GM12878 (cell line): Measurements from ENCODE around the gene GCNT4. TPM values are rescaled to one million over a fixed set of nuclear protein-coding genes. Genes with fewer than 3 reads are reported as not detected.
"Not testable (repeated sequence)": the region's sequence is repeated elsewhere in the genome, so short reads cannot be mapped to it uniquely, and the experiment has no call there.

Experiments used
- ATAC-seq: fragments of 200-7000 bp; cut with Tn5 transposase; 3 replicates; pipeline ENCODE4 v1.9.1; 2020; ENCODE audit warnings: mild to moderate bottlenecking, moderate library complexity
- BruUV-seq: library from RNA; stranded (reverse); fragments of 400-500 nt; replicated peaks from 2 replicates; lab custom pipeline; 2021; lab: Mats Ljungman, UMichigan
- CTCF ChIA-PET: fragments of 300-600 bp; sonication (Branson Sonifier 250); formaldehyde crosslinking; extraction: SDS; loops from one replicate; lab custom pipeline; 2021; ENCODE audit warnings: inconsistent platforms; lab: Yijun Ruan, JAX
- POLR2A ChIA-PET: fragments of 350-600 bp; formaldehyde crosslinking; extraction: SDS; loops from one replicate; lab custom pipeline; 2021; ENCODE audit warnings: inconsistent platforms; lab: Charles Lee
- RAD21 ChIA-PET: fragments of 300-600 bp; sonication (Branson Sonifier 250); formaldehyde crosslinking; loops from one replicate; lab custom pipeline; 2023; ENCODE audit warnings: antibody characterized with exemption; ENCODE audit not compliant: unreplicated experiment; lab: Charles Lee
- SMC1A ChIA-PET: fragments of 300-600 bp; sonication (Branson Sonifier 250); formaldehyde crosslinking; loops from one replicate; lab custom pipeline; 2023; ENCODE audit not compliant: unreplicated experiment, uncharacterized antibody; lab: Charles Lee
- DNase-seq: peaks from one replicate; pipeline ENCODE4 v3.0.0-alpha.2; 2011; ENCODE audit warnings: low read depth, low spot score
- FAIRE-seq: peaks from 3 replicates; lab custom pipeline; 2011; peaks lifted over from hg19 to GRCh38; lab: Jason Lieb, UNC
- H2AFZ ChIP-seq: 2 replicates; pipeline ENCODE4 v1.6.0; 2011; ENCODE audit warnings: low read depth, low read length, control low read depth; ENCODE audit not compliant: control insufficient read depth
- H3K27ac ChIP-seq: 2 replicates; pipeline ENCODE4 v1.5.1; 2011; ENCODE audit warnings: control low read depth; ENCODE audit not compliant: control insufficient read depth, insufficient read depth
- H3K27me3 ChIP-seq, 2 experiments: replicated peaks in 1 of 2; 2 replicates each; pipeline versions ENCODE4 v1.6.0 to v1.6.1; 2011; ENCODE audit warnings: low read length in 1 of 2; ENCODE audit not compliant: control insufficient read depth in 2 of 2, insufficient read depth in 2 of 2
- H3K36me3 ChIP-seq, 2 experiments: 2 replicates each; pipeline ENCODE4 v1.5.1; 2011; ENCODE audit warnings: low read length in 1 of 2; ENCODE audit not compliant: control insufficient read depth in 2 of 2, insufficient read depth in 2 of 2
- H3K4me1 ChIP-seq: 2 replicates; pipeline ENCODE4 v1.6.1; 2011; ENCODE audit warnings: mild to moderate bottlenecking, low read length, moderate library complexity, mixed read lengths; ENCODE audit not compliant: control insufficient read depth, insufficient read depth
- H3K4me2 ChIP-seq: 2 replicates; pipeline ENCODE4 v1.6.0; 2011; ENCODE audit warnings: control low read depth; ENCODE audit not compliant: control insufficient read depth, insufficient read depth
- H3K4me3 ChIP-seq: fragments of 200-600 bp; sonication (generic); 2 replicates; pipeline ENCODE4 v1.5.1; 2016
- H3K79me2 ChIP-seq: 2 replicates; pipeline ENCODE4 v1.6.0; 2011; ENCODE audit warnings: low read length; ENCODE audit not compliant: control insufficient read depth, insufficient read depth
- H3K9ac ChIP-seq: 2 replicates; pipeline ENCODE4 v1.8.0; 2011; ENCODE audit warnings: low read length, control low read depth, mixed read lengths; ENCODE audit not compliant: control insufficient read depth, insufficient read depth
- H3K9me3 ChIP-seq: replicated peaks from 3 replicates; pipeline ENCODE4 v1.5.1; 2011; ENCODE audit warnings: mild to moderate bottlenecking, low read length; ENCODE audit not compliant: control insufficient read depth, insufficient read depth
- H4K20me1 ChIP-seq: 2 replicates; pipeline ENCODE4 v1.6.0; 2011; ENCODE audit not compliant: control insufficient read depth, insufficient read depth
- WGBS: methylation state at CpG from one replicate; pipeline ENCODE4 v1.1.6; 2016; ENCODE audit warnings: low lambda C conversion rate; ENCODE audit not compliant: insufficient replicate concordance, insufficient coverage; ENCODE audit errors: missing lambda C conversion rate; 5-methylcytosine and 5-hydroxymethylcytosine counted together
- in situ Hi-C: fragments of 300-500 bp; cut with MboI; formaldehyde crosslinking; loops from 9 replicates; pipeline ENCODE4 v1.14.3; 2018; ENCODE audit warnings: mixed read lengths
- intact Hi-C: fragments of 100-400 bp; cut with micrococcal nuclease; formaldehyde crosslinking; loops from one replicate; pipeline ENCODE4 v1.14.2; 2022; ENCODE audit not compliant: unreplicated experiment
- polyA plus RNA-seq, 11 experiments: library from polyadenylated mRNA; depleted of rRNA in 4 of 11; unstranded in 6 of 11; stranded (reverse) in 5 of 11; fragments of >200 nt; fragmentation: Nextera tagmentation in 4 of 11; fragmentation: Illumina TruSeq in 1 of 11; extraction: Ambion mirVana in 4 of 11; extraction: Trizol in 1 of 11; gene quantifications; 1 replicate in 1 of 11; 2 replicates in 10 of 11; pipeline versions ENCODE4 v1.2.1 to v1.2.3, GENCODE V29; 2011 to 2016; ENCODE audit warnings: inconsistent platforms in 2 of 11, missing spikeins in 2 of 11, low read depth in 1 of 11
- total RNA-seq, 4 experiments: library from RNA; depleted of rRNA in 3 of 4; stranded (reverse); fragments of >200 nt in 3 of 4; fragmentation: Illumina TruSeq in 1 of 4; extraction: Trizol in 1 of 4; gene quantifications; 2 replicates each; pipeline versions ENCODE4 v1.2.1 to v1.2.3, GENCODE V29; 2013 to 2021
- TF ChIP-seq, protein P1 (sequence below): fragments of 450-650 bp; formaldehyde crosslinking; IDR thresholded peaks from 2 replicates; pipeline ENCODE4 v1.4.0; 2020; ENCODE audit warnings: mild to moderate bottlenecking, moderate library complexity
- TF ChIP-seq, protein P2 (sequence below): fragments of 450-650 bp; IDR thresholded peaks from 2 replicates; pipeline ENCODE4 v1.6.1; 2014; ENCODE audit warnings: mild to moderate bottlenecking

The GCNT4 gene
- total and polyA plus RNA-seq, 10 of the 15 experiments (the other 5 are each of a cell fraction or from before 2014, with no cell fraction given), result 0.03 to 0.04 TPM; not detected in 8

DNA sequence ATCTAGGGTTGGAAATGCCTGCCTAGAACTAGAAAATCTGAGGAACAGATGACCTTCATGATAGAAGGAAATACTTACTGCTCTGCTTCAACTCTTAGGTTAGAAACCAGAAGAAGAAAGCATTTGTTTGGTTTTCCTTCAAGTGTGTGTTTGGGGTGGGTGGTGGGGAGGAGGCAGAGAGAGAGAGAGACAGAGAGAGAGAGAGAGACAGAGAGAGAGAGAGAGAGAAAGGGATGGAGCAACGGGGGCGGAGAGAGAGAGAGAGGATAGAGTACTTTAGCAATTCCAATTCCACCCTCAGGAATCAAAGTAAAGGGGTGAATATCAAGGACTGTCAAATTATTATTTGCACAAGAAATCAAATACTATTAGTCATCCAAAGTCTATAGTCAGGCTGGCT lies 29.2 kb upstream of the GCNT4 start:
- 90% methylated on average over 2 of the region's 2 CpGs for WGBS
- Histone ChIP-seq H3K9ac (no peak overlapping the region), H3K36me3 (no peaks in the 10 kb centered on the region), H3K4me3 (no peak overlapping the region), H3K4me1 (no peaks in the 10 kb centered on the region), H3K79me2 (no peaks in the 10 kb centered on the region), H3K27me3 (no peaks in the 10 kb centered on the region), H3K27ac (no peak overlapping the region), H3K9me3 (no peaks in the 10 kb centered on the region), H3K4me2 (no peak overlapping the region), H4K20me1 (no peaks in the 10 kb centered on the region), H2AFZ (no peak overlapping the region)
- ATAC-seq, result no peak
- intact Hi-C loops, result no loop called here
- DNase-seq, result no peak
- in situ Hi-C loops, result no loop called here
- no TSS peak for BruUV-seq
- FAIRE-seq, result no peak
- ChIA-PET POLR2A (no interaction called here), CTCF (no interaction called here), RAD21 (no interaction called here), SMC1A (no interaction called here)
- TF ChIP-seq, protein P1, sequence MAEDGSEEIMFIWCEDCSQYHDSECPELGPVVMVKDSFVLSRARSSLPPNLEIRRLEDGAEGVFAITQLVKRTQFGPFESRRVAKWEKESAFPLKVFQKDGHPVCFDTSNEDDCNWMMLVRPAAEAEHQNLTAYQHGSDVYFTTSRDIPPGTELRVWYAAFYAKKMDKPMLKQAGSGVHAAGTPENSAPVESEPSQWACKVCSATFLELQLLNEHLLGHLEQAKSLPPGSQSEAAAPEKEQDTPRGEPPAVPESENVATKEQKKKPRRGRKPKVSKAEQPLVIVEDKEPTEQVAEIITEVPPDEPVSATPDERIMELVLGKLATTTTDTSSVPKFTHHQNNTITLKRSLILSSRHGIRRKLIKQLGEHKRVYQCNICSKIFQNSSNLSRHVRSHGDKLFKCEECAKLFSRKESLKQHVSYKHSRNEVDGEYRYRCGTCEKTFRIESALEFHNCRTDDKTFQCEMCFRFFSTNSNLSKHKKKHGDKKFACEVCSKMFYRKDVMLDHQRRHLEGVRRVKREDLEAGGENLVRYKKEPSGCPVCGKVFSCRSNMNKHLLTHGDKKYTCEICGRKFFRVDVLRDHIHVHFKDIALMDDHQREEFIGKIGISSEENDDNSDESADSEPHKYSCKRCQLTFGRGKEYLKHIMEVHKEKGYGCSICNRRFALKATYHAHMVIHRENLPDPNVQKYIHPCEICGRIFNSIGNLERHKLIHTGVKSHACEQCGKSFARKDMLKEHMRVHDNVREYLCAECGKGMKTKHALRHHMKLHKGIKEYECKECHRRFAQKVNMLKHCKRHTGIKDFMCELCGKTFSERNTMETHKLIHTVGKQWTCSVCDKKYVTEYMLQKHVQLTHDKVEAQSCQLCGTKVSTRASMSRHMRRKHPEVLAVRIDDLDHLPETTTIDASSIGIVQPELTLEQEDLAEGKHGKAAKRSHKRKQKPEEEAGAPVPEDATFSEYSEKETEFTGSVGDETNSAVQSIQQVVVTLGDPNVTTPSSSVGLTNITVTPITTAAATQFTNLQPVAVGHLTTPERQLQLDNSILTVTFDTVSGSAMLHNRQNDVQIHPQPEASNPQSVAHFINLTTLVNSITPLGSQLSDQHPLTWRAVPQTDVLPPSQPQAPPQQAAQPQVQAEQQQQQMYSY (CRISPR knock-in tag), result no peak
- TF ChIP-seq, protein P2, sequence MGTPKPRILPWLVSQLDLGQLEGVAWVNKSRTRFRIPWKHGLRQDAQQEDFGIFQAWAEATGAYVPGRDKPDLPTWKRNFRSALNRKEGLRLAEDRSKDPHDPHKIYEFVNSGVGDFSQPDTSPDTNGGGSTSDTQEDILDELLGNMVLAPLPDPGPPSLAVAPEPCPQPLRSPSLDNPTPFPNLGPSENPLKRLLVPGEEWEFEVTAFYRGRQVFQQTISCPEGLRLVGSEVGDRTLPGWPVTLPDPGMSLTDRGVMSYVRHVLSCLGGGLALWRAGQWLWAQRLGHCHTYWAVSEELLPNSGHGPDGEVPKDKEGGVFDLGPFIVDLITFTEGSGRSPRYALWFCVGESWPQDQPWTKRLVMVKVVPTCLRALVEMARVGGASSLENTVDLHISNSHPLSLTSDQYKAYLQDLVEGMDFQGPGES, result no peak

DNA sequence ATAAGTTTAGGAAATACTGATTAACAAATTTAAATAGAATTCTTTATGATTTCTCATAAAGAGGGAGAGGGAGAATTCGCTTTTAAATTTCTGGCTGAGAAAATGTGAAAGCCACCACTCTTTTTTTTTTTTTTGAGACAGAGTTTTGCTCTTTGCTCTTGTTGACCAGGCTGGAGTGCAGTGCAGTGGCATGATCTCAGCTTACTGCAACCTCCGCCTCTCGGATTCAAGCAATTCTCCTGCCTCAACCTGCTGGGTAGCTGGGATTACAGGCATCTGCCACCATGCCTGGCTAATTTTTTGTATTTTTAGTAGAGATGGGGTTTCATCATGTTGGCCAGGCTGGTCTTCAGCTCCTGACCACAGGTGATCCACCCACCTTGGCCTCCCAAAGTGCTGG lies 27.0 kb upstream of the GCNT4 start:
- POLR2A ChIA-PET, H3K9ac ChIP-seq, RAD21 ChIA-PET, SMC1A ChIA-PET, BruUV-seq, H4K20me1 ChIP-seq, H2AFZ ChIP-seq, H3K27ac ChIP-seq, ATAC-seq, H3K9me3 ChIP-seq, CTCF ChIA-PET, FAIRE-seq, intact Hi-C loops, H3K4me1 ChIP-seq, H3K79me2 ChIP-seq, in situ Hi-C loops, DNase-seq, H3K27me3 ChIP-seq, H3K4me2 ChIP-seq, H3K36me3 ChIP-seq, H3K4me3 ChIP-seq: not testable (repeated sequence)
- WGBS, result 66% methylated on average over 3 of the region's 3 CpGs
